COLO668 (cell line): ENCODE results near the gene RAD21L1.

ENCODE experiments used
- DNase-seq: peaks from one replicate; lab custom pipeline; 2025; ENCODE audit not compliant: unreplicated experiment; lab: John Stamatoyannopoulos, UW

The RAD21L1 gene

DNA sequence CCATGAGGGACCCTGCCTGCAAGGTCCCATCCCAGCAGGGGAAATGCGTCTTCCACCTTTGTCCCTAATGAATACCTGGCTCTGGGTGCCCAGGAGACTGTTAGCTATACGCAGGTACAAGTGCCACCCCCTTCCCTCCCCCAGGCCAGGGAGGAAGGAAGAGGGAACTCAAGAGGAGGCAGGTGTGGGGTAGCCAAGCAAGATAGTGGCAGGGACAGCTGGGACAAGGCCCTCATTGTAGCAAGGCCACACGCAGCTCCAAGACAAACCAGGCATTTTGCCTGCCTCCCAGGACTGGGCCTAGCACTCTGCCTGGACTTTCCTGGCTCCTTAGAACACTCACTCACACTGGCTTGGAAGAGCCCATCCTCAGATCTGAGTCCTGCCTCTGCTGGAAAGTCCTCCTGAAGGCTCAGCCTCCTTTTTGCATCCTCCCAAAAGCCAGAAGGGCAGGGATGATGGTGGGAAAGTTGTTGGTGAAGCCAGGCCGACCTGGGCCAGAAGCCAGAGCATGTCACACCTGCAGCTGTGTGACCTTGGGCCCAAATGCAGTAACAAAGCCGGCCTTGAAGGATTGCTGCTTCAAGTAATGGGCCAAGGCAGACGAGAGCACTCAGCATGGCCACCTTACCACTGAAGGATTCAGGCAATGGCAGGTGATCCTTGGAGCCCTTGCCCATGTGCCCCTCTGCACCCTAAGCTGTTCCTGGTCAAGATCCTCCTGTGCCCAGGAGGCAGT, 68.0 kb downstream of the RAD21L1 start:
- DNase-seq: peak; percentile 37

DNA sequence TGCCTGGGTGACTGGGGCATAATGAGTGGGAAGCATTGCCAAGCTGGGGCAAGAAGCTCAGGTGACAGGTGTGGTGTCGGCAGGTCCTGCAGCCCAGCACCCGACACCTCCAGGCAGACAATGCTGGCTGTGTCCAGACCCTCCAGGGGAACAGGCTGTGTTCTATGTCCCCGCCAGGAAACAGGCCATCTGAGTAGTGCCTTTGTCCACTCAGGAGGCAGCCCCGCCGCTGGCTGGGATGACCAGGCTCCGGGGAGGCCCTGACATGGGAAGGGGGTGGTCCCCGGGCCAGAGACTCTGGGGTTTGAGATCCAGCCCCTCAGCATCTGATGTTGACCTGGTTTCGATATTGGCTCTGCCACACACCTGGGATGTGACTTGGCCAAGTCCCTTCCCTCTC, 68.7 kb downstream of the RAD21L1 start:
- no peak for DNase-seq

DNA sequence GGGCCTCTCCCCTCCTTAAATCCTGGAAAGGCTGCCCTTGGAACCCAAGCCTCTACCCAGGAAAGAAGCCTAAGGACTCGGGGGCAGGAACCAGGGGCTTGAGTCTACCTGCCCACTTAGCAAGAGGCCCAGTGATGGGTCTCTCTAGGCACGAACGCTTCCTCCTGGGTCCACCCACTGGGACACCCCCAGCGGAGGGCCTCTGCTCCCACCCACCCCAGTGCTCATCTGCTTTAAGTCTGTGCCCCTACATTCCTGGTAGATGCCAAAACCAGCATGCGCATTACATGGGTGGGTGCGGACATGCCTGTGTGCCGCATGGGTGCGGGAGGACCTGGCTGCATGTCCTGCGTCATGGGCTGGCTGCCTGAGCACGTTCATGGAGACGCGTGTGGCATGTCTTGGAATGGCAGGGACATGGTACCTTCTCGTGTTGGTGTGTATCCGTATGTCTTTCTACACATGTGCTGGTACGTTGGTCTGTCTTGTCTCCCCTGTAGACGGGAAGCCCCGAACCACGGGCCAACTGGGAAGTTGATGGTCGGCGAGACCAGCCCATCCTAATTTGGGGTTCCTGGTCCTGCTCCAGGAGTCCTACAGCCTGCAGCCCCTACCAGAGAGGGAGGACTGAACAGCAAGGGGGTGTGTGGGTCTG, 69.6 kb downstream of the RAD21L1 start:
- DNase-seq: no peak

DNA sequence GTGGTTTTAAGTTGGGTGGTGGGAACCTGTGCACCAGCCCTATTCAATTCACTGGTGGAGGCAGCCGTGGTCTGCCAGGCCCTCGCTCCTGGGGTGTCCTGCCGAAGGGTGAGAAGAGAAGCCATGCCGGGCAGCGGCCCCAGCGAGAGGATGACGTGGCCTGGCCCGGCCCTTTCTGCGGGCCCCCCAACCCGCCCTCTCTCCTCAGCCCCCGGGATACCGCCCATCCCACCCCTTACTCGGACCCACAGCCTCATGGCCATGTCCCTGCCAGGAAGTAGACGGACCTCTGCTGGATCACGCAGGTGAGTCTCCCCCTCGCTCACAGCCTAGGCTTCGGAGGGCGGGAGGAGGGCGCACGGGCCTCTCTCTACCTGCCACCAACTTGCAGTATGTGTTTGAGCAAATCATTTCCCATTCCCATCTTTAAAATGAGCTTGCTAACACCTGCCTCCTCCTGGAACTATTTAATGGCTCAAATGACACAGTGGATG, 70.3 kb downstream of the RAD21L1 start:
- no peak for DNase-seq

DNA sequence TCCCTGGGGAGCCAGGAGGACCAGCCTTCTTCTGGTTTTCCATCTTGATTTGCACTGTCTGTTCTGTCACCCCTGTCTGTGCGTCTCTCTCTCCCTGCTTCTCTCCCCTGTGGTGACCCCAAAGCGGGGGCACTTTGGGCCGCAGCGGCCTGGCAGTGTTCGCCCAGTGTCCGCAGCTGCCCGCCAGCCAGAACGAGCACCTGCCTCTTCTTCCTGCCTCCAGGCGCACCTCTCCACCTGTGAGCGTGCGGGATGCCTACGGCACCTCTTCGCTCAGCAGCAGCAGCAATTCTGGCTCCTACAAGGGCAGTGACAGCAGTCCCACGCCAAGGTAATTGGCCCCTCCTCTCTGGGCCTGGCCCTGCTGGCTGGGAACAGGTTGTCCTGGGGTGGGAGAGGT, 71.1 kb downstream of the RAD21L1 start:
- peak; percentile 36 for DNase-seq

DNA sequence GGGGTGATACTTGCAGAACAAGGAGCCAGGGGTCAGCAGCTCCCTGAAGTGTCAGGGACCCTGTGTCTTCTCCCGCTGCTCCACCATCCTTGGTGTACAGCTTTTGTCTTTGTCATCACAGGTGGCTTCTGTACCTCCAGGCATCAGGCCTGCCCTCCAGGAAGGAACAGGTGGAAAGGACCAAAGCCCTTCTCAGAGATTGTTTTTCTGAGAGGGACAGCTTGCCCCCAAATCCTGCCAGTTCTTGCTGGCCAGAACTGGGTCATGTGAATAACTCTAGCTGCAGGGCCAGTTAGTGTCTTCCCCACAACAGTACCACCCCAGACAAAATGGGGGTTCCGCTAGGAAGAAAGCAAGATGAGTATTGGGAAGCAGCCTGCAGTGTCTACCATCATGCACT, 71.6 kb downstream of the RAD21L1 start:
- DNase-seq: no peak

DNA sequence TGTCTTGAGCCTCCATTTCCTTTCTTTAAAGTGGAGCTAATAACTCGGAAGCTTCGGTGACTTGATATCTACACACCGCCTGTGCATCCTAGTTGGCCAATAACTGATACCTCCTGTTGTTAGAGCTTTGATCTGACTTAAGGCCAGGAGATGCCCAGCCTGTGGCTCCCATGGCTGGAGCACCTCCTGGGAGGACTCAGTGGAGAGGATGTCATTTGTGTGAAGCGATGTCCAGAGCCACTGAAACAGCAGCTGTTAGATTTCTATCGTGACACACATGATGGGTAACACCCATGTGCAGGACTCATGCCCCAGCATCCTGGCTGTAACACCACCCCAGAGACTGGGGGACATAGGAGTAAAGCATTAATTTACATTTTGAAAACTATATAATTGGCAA, 72.3 kb downstream of the RAD21L1 start:
- DNase-seq: no peak

DNA sequence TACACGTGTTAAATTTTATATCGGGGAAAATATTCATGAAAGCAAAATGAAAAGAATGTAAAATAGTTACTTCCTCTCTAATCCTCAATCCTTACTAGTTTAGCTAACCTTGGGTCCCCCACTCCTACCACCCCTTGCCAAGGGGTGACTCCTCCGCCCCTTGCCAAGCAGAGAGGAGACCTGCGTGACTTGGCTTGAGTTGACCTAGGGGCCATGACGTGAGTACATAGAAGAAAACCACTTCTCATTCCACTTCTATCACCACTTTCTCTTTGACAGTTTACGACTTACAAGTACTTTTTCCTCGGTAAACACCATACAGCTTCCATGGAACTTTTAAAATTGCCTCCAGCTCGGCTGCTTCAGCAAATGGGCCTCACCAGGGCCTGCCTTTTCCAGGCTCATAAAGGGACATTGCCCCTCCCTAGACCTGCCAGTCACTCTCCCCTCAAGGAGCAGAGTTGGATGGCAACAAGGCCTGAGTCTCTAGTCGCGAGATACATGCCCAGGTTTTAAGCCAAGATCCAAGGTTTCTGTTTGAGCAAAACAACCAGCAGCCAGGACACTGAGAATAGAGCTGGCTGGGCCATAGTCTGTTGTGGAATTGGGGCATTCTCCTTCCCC, 73.2 kb downstream of the RAD21L1 start:
- DNase-seq: no peak

DNA sequence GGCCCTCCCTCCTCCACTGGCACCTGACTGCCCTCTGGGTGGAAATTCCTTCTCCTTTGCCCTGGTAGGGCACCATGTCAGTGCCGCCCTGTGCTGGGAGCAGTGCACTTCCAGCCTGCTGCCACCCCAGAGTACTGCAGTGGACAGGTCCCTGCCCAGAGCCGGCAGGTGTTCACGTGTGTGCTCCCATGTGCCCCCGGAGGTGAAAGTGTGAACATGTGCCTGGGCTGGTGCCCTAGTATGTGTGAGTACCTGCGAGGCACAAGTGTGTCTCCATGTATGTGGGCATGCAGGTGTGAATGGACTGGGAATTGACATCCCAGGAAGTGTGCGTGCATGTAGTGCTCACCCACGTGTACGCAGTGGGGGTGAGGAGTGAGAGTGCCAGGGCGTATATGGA, 73.7 kb downstream of the RAD21L1 start:
- DNase-seq: peak; percentile 57

DNA sequence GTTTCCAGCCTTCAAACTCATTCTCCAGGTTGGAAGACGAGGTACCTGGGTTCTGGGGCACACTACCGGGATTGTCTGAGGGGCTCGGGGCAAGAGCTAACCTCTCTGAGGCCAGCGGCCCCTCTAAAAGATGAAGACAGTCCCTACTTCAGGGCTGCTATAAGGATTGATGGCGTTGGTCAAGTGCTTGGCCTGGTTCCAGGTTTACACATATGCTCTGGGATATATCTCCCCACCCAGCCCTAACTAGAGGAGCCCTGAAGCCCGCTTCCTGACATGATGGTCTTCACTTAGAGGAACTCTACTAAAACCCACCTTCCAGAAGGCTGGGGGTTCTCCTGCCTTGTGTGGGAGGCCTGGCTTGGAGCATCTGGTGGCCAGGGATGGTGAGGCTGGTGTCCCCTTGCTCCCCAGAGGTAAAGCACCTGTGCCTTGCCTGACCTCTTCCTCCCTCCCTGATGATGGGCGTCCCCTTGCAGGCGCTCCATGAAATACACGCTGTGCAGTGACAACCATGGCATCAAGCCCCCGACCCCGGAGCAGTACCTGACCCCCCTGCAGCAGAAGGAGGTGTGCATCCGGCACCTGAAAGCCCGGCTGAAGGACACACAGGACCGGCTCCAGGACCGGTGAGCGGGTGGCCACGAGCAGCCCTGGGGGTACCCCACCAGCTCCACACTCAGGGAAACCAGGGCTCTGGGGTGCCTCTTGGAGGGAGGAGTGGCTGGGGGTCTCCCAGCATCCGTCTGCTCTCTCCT, 74.4 kb downstream of the RAD21L1 start:
- no peak for DNase-seq

DNA sequence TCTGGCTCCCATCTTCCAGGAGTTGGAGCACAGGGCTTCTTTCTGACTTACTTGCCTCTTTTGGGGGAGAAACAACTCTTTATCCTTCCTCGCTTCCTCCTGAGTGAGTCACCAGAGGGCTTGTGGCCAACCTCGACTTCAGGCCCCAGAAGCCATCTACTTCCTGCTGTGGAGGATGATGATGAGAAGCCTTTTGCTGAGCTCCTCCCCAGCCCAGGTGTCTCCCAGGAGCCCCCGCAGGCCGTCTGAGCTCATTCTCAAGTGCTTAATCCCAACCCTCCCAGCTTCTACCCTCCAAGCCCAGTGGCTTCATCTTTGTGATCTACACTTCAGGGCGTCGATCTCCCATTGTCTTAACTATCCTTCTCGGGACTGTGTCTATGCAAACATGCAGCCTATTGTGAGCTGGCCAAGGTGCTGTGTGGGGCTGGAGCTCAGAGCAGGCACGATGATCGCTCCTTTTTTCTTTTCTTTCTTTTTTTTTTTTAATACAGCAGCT, 75.2 kb downstream of the RAD21L1 start:
- no peak for DNase-seq

DNA sequence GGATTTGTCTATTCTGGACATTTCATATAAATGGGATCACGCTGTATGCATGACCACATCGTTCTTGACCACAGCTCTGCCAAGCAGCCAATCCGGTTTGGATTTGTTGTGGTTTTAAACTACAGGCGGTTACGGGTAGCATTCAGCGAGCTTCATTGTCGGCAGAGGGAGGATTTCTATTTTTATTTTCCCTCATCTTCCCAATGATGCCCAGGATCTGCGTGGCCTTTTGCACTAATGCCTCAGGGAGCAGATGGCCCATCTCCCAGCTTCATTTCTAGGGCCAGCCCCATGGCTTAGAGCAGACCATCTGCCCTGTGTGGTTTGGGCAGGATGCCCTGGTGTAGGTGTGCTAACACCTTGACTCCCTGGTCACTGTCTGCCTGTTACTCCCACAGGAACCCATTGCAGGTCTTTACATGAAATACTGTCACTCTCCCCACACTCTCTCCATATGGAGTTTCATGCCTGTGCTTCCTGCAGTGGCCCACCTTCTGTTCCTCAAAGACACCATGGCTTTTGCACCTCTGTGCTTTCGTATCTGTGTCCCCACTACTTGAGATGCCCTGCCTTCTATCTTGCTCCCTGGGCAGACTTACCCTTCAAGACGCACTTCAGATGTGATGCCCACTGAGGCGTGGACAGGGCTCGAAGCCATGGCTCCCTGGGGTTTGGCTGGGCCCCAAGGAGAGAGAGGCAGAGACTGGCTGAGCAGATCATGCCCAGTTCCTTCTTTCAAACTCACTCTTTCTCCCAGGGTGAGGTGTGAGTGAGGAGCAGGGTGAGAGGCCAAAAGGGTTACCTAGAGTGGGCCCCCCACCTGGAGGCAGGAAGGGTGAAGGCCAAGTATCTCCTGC, 77.1 kb downstream of the RAD21L1 start:
- DNase-seq: no peak

DNA sequence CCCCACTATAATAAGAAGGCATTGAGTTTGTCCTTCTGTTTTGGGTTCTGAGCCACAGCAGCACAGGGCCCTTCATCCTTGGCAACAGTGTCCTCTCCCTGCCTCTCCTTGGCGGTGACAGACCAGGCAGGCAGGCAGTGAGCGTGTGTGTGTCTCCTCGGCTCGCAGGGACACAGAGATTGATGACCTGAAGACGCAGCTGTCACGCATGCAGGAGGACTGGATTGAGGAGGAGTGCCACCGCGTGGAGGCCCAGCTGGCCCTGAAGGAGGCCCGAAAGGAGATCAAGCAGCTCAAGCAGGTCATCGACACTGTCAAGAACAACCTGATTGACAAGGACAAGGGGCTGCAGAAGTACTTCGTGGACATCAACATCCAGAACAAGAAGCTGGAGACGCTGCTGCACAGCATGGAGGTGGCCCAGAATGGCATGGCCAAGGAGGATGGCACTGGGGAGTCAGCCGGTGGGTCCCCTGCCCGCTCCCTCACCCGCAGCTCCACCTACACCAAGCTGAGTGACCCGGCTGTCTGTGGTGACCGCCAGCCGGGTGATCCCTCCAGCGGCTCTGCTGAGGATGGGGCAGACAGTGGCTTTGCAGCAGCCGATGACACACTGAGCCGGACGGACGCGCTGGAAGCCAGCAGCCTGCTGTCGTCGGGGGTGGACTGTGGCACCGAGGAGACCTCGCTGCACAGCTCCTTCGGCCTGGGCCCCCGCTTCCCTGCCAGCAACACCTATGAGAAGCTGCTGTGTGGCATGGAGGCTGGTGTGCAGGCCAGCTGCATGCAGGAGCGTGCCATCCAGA, 79.1 kb downstream of the RAD21L1 start:
- no peak for DNase-seq
